DOHH2 (cell line): ENCODE results near the gene IFI16.

Source experiments
- H3F3A ChIP-seq: fragments of 200-600 bp; sonication (generic), shearing (Covaris generic); 2 replicates; pipeline ENCODE4 v1.6.0; 2016; ENCODE audit warnings: antibody characterized with exemption, mild to moderate bottlenecking; ENCODE audit not compliant: control insufficient read depth, insufficient read depth
- H3K27ac ChIP-seq: fragments of 200-600 bp; sonication (generic); 2 replicates; pipeline ENCODE4 v1.5.1; 2014; ENCODE audit warnings: low read depth, mild to moderate bottlenecking, low read length, moderate library complexity
- H3K27me3 ChIP-seq: fragments of 200-600 bp; sonication (generic); 2 replicates; pipeline ENCODE4 v1.6.1; 2014; ENCODE audit warnings: mild to moderate bottlenecking, low read length, mixed read lengths; ENCODE audit not compliant: control insufficient read depth
- H3K36me3 ChIP-seq: fragments of 200-600 bp; sonication (generic); 2 replicates; pipeline ENCODE4 v1.6.1; 2014; ENCODE audit warnings: mild to moderate bottlenecking, low read length, moderate library complexity, mixed read lengths; ENCODE audit not compliant: control insufficient read depth
- H3K4me1 ChIP-seq: fragments of 200-600 bp; sonication (generic); 2 replicates; pipeline ENCODE4 v1.6.1; 2014; ENCODE audit warnings: mild to moderate bottlenecking, low read length, mixed read lengths; ENCODE audit not compliant: control insufficient read depth
- H3K4me2 ChIP-seq: fragments of 200-600 bp; sonication (generic); 2 replicates; pipeline ENCODE4 v1.6.0; 2014; ENCODE audit warnings: mild to moderate bottlenecking, low read length, moderate library complexity
- H3K4me3 ChIP-seq: fragments of 200-600 bp; sonication (generic); 2 replicates; pipeline ENCODE4 v1.5.1; 2014; ENCODE audit warnings: mild to moderate bottlenecking, low read length, mixed read lengths
- H3K79me2 ChIP-seq: fragments of 200-600 bp; sonication (generic); 2 replicates; pipeline ENCODE4 v1.6.1; 2014; ENCODE audit warnings: mild to moderate bottlenecking, low read length, mixed read lengths; ENCODE audit not compliant: control insufficient read depth
- H3K9me2 ChIP-seq: fragments of 200-600 bp; sonication (generic); replicated peaks from 2 replicates; pipeline ENCODE4 v1.6.1; 2014; ENCODE audit warnings: mild to moderate bottlenecking, low read length, mixed read lengths; ENCODE audit not compliant: control insufficient read depth
- H3K9me3 ChIP-seq: fragments of 200-600 bp; sonication (generic); 2 replicates; pipeline ENCODE4 v1.6.1; 2014; ENCODE audit warnings: antibody characterized with exemption, low read length, mixed read lengths; ENCODE audit not compliant: control insufficient read depth, insufficient read depth
- H4K20me1 ChIP-seq: fragments of 200-600 bp; sonication (generic); 2 replicates; pipeline ENCODE4 v1.6.0; 2014; ENCODE audit warnings: low read depth, mild to moderate bottlenecking, antibody characterized with exemption, low read length, moderate library complexity; ENCODE audit not compliant: control insufficient read depth, insufficient read depth
- CTCF ChIP-seq: fragments of 200-600 bp; sonication (generic); IDR thresholded peaks from one replicate; pipeline ENCODE4 v1.5.1; 2014; ENCODE audit warnings: antibody characterized with exemption, mild to moderate bottlenecking, low read depth, low read length; ENCODE audit not compliant: poor library complexity, severe bottlenecking
- EZH2phosphoT487 ChIP-seq: fragments of 200-600 bp; sonication (generic); IDR thresholded peaks from 2 replicates; pipeline ENCODE4 v1.6.1; 2017; ENCODE audit warnings: borderline replicate concordance, mild to moderate bottlenecking, antibody characterized with exemption, low read length, moderate library complexity, mixed read lengths

IFI16 gene

DNA sequence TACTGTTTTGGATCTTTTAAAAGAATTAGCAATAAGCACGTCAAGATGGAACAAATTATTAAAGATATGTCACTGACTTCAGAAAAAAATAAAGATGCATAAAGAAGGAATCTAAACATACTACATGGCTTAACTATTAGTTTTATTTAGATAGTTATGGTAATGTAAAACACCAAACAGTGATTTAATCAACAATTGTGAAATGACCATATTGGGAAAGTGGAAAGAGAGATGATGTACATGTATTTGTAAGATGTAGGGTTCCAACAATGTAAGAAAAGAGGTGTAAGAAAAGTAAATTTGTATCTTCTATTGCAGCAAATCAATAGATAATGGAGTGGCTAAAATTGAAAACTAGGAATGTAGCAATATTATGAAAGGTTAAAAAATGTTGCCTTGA lies 73.3 kb downstream of the IFI16 start:
- no peak overlapping the region for H3K4me3 ChIP-seq
- no peaks in the 10 kb centered on the region for H3F3A ChIP-seq
- no peaks in the 10 kb centered on the region for H3K9me3 ChIP-seq
- no peaks in the 10 kb centered on the region for H3K36me3 ChIP-seq
- H3K9me2 ChIP-seq: no peaks in the 10 kb centered on the region
- no peaks in the 10 kb centered on the region for H3K27me3 ChIP-seq
- no peaks in the 10 kb centered on the region for H4K20me1 ChIP-seq
- no peaks in the 10 kb centered on the region for H3K79me2 ChIP-seq
- no peak for TF ChIP-seq EZH2phosphoT487
- TF ChIP-seq CTCF: no peak
- peaks cover 4% of the 10 kb centered on the region for H3K4me1 ChIP-seq
- no peak overlapping the region for H3K4me2 ChIP-seq
- H3K27ac ChIP-seq: no peak overlapping the region

- Histone ChIP-seq H3K4me2 (no peak overlapping the region), H3K27ac (no peak overlapping the region), H4K20me1 (no peaks in the 10 kb centered on the region), H3K36me3 (no peaks in the 10 kb centered on the region), H3K9me2 (no peaks in the 10 kb centered on the region), H3K4me3 (no peak overlapping the region), H3F3A (no peaks in the 10 kb centered on the region), H3K4me1 (peaks cover 13% of the 10 kb centered on the region), H3K27me3 (no peaks in the 10 kb centered on the region), H3K79me2 (no peaks in the 10 kb centered on the region), H3K9me3 (no peaks in the 10 kb centered on the region)
- TF ChIP-seq EZH2phosphoT487: no peak
- no peak for TF ChIP-seq CTCF
These were observed 74.4 kb downstream of the IFI16 start for GRCh38 chr1:159084152-159084551.

DNA sequence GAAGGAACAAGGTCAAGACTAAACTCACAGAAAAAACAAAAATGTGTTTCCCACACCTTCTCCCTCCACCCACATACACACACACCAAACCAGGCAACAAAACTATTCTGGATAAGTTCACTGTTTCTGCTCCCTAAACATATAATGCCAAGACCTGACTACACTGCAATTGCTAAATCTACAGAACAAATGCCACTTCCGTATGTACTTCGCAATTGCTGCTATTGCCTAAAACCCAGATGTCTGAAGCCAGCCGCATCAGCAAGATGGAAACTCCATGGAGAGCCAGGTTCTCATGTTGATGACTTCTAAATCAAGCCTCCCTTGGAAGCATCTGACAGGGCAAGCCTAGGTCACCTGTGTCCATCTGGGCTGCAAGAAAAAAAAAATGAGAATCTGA lies 75.2 kb downstream of the IFI16 start:
- no peaks in the 10 kb centered on the region for H4K20me1 ChIP-seq
- no peak for TF ChIP-seq EZH2phosphoT487
- no peak for TF ChIP-seq CTCF
- no peaks in the 10 kb centered on the region for H3K9me3 ChIP-seq
- H3K4me2 ChIP-seq: no peak overlapping the region
- no peaks in the 10 kb centered on the region for H3K36me3 ChIP-seq
- H3K79me2 ChIP-seq: no peaks in the 10 kb centered on the region
- H3K9me2 ChIP-seq: no peaks in the 10 kb centered on the region
- H3F3A ChIP-seq: no peaks in the 10 kb centered on the region
- H3K27me3 ChIP-seq: no peaks in the 10 kb centered on the region
- no peak overlapping the region for H3K27ac ChIP-seq
- H3K4me3 ChIP-seq: no peak overlapping the region
- H3K4me1 ChIP-seq: peaks cover 13% of the 10 kb centered on the region

- no peaks in the 10 kb centered on the region for H3K27me3 ChIP-seq
- H3K4me3 ChIP-seq: no peak overlapping the region
- no peaks in the 10 kb centered on the region for H3F3A ChIP-seq
- H4K20me1 ChIP-seq: no peaks in the 10 kb centered on the region
- no peaks in the 10 kb centered on the region for H3K36me3 ChIP-seq
- no peak overlapping the region for H3K27ac ChIP-seq
- no peaks in the 10 kb centered on the region for H3K9me3 ChIP-seq
- TF ChIP-seq EZH2phosphoT487 (no peak), CTCF (no peak)
- peaks cover 13% of the 10 kb centered on the region for H3K4me1 ChIP-seq
- H3K9me2 ChIP-seq: no peaks in the 10 kb centered on the region
- H3K79me2 ChIP-seq: no peaks in the 10 kb centered on the region
- H3K4me2 ChIP-seq: no peak overlapping the region
These were observed 78.3 kb downstream of the IFI16 start for GRCh38 chr1:159088050-159088449.
